GM21619 (cell line): ENCODE data around the gene CBX8.
"Not testable (repeated sequence)": the region's sequence is repeated elsewhere in the genome, so short reads cannot be mapped to it uniquely, and the experiment has no call there.

Experiments used
- ATAC-seq: cut with Tn5 transposase; IDR thresholded peaks from one replicate; pipeline ENCODE4 v1.9.1; 2021; ENCODE audit not compliant: unreplicated experiment

The CBX8 gene

GRCh38 chr17:79757140-79757745 is 39.6 kb downstream of the CBX8 start:
- no peak for ATAC-seq

- ATAC-seq: no peak
These were observed 41.3 kb downstream of the CBX8 start for GRCh38 chr17:79755591-79755990.

GRCh38 chr17:79754903-79755302 is 42.0 kb downstream of the CBX8 start:
- not testable (repeated sequence) for ATAC-seq

- ATAC-seq: no peak
These were observed 42.5 kb downstream of the CBX8 start for GRCh38 chr17:79754370-79754769.

- ATAC-seq: no peak
These were observed 44.7 kb downstream of the CBX8 start for GRCh38 chr17:79752175-79752574.

- no peak for ATAC-seq
These were observed 46.0 kb downstream of the CBX8 start for GRCh38 chr17:79750650-79751545.

GRCh38 chr17:79749958-79750357 is 46.9 kb downstream of the CBX8 start:
- ATAC-seq: no peak

- ATAC-seq: no peak
These were observed 47.6 kb downstream of the CBX8 start for GRCh38 chr17:79749156-79749815.

- no peak for ATAC-seq
These were observed 48.4 kb downstream of the CBX8 start for GRCh38 chr17:79748295-79749099.

- ATAC-seq: no peak
These were observed 49.2 kb downstream of the CBX8 start for GRCh38 chr17:79747508-79748294.

- no peak for ATAC-seq
These were observed 49.9 kb downstream of the CBX8 start for GRCh38 chr17:79746889-79747507.

- ATAC-seq: no peak
These were observed 51.2 kb downstream of the CBX8 start for GRCh38 chr17:79745641-79746105.

- no peak for ATAC-seq
These were observed 53.3 kb downstream of the CBX8 start for GRCh38 chr17:79743614-79744013.

GRCh38 chr17:79742951-79743476 is 53.9 kb downstream of the CBX8 start:
- no peak for ATAC-seq

GRCh38 chr17:79742589-79742918 is 54.3 kb downstream of the CBX8 start:
- no peak for ATAC-seq
